GM21786 (cell line): ENCODE data around the gene GPR137.
"Not testable (repeated sequence)": the region's sequence is repeated elsewhere in the genome, so short reads cannot be mapped to it uniquely, and the experiment has no call there.

Source experiments
- ATAC-seq: cut with Tn5 transposase; IDR thresholded peaks from one replicate; pipeline ENCODE4 v1.9.1; 2021; ENCODE audit not compliant: unreplicated experiment

Gene GPR137

GRCh38 chr11:64298966-64299846 lies 13.6 kb downstream of the GPR137 start:
- no peak for ATAC-seq

- no peak for ATAC-seq
Measured at GRCh38 chr11:64299847-64300648, 14.4 kb downstream of the GPR137 start, which contains the start of gene CATSPERZ. TSS of gene CATSPERZ (plus strand) at chr11:64300358. CDS start at chr11:64300411, 53 bp downstream.

- ATAC-seq: no peak
Measured at GRCh38 chr11:64303109-64304031, 17.7 kb downstream of the GPR137 start.

DNA sequence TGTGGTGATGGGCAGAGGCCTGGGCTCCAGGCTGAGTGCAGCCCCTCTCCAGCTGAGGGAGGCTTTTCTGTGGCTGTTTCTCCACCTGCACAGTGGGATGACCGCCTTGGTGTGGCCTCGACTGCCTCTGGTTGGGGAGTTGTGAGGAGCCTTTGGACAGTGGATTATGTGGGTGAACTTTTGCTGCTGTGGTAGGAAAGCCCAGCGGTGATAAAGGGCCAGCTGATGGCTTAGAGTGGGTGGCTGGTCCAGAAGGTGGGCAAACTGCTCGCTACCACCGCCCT lies 18.3 kb downstream of the GPR137 start:
- ATAC-seq: no peak

- ATAC-seq: peak; percentile 22
Measured at GRCh38 chr11:64304316-64305072, 18.8 kb downstream of the GPR137 start.

DNA sequence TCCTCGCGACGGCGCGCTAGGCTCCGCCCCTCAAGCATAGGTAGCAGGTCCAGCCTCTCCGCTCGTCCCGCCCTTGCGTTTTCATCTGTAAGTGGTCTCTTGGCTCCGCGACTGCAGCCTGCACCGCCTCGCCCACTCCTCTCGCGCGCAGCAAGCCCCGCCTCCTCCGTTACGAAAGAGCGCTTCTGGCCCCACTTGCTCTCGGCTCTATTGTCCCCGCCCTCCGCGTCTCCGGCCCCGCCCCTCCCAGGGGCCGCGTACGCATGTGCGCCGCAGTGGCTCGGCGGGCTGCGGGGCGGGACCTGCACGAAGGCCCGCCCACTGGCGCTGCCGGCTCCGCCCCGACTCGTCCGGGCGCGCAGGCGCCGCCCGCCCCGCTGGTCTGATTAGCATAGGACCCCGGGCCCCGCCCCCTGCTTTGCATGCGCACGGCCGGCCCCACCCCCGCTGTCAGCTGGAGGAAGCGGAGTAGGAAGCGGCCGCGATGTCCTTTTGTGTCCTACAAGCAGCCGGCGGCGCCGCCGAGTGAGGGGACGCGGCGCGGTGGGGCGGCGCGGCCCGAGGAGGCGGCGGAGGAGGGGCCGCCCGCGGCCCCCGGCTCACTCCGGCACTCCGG lies 19.5 kb downstream of the GPR137 start, which contains the start of gene ESRRA:
Gene ESRRA, plus strand, starts transcription at position 450 of the 616 bp plus-strand sequence. CDS start 1,656 bp downstream, outside the sequence.
- peak; percentile 63 for ATAC-seq

DNA sequence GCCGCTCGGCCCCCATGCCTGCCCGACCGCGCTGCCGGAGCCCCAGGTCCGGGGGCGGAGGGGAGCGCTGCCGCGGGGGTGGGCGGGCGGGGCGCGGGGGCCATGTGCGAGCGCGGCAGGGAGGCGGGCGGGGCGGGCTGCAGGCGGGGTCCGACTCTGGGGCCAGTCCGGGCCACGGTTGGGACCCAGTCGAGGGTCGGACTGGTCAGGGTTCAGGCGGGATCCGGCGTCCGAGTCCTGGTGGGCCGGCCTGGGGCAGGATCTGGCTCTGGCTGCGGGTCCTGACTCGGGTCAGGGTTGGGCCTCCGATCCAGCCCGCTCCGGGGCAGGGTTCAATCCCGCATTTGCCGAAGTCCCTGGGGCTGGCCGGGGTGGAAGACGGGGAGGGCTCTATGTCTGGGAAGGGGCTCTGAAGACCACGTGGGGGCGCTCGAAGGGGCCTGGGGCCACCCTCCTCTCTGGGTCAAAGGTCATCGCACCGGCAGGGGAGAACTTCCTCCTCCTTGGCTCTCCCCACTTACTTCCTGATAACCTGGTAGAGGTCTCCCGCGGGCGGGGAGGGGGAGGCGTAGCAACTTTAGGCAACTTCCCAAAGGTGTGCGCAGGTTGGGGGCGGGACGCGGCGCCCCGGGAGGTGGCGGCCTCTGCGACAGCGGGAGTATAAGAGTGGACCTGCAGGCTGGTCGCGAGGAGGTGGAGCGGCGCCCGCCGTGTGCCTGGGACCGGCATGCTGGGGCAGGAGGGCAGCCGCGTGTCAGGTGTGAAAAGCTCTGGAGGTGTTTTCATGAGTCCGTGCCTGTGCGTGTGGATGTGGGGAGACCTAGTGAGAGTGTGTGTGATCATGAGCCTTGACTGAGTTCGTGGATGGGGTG lies 20.3 kb downstream of the GPR137 start:
- ATAC-seq: peak; percentile 28

- ATAC-seq: no peak
Measured at GRCh38 chr11:64306563-64306875, 20.9 kb downstream of the GPR137 start.

- no peak for ATAC-seq
Measured at GRCh38 chr11:64306876-64307622, 21.4 kb downstream of the GPR137 start.

DNA sequence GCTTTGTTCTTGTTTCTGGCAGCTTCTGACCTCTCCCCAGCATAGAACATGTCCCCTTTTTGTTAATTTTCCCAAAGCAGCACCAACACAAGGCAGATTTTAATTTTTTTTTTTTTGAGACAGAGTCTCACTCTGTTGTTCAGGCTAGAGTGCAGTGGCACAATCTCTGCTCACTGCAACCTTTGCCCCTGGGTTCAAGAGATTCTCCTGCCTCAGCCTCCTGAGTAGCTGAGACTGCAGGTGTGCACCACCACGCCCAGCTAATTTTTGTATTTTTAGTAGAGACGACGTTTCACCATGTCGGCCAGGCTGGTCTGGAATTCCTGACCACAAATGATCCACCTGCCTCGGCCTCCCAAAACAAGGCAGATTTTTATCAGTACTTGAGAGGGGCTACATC lies 22.1 kb downstream of the GPR137 start:
- not testable (repeated sequence) for ATAC-seq

DNA sequence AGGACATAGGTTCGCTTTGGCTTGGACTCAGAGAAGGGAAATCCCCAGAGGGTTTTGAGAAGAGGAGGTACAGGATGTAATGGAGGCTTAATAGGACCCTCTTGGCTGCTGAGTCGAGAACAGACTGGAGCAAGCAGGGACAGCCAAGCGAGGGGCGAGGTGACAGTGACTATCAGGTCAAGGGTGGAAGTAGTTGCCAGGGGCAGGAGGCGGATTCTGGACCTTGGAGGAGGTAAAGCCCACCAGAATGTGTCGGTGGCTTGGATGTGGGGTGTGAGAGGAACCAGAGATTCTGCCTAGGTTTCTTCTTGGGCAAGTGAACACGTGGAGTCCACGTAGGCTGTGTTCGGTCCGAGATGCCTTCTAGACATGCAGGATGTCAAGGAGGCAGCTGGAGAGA lies 27.3 kb downstream of the GPR137 start:
- ATAC-seq: no peak

DNA sequence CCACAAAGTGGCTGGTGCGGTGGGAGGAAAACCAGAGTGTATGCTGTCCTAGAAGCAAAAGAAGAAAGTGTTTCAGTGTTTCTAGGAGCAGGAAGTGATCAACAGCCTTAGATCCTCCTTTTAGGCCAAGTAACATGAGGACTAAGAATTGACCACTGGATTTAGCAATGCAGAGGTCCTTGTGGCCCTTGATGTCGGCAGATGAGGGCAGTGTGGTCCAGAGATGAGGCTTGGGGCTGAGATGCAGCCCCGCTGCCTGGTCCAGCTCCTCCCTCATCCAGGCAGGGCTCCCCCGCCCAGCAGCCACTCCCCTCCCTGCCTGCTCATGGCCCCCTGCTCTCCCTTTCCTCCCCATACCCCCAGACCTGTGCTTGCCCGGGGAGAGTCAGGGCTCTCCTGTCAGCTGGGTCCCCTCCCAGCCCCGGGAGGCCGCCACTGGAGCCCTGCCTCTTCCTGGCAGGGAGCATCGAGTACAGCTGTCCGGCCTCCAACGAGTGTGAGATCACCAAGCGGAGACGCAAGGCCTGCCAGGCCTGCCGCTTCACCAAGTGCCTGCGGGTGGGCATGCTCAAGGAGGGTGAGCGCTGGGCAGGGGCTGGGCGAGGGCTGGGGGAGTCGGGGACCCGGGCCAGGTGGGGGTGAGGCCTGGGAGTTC lies 28.0 kb downstream of the GPR137 start:
- ATAC-seq: no peak

- ATAC-seq: no peak
Measured at GRCh38 chr11:64314146-64314804, 28.6 kb downstream of the GPR137 start.

DNA sequence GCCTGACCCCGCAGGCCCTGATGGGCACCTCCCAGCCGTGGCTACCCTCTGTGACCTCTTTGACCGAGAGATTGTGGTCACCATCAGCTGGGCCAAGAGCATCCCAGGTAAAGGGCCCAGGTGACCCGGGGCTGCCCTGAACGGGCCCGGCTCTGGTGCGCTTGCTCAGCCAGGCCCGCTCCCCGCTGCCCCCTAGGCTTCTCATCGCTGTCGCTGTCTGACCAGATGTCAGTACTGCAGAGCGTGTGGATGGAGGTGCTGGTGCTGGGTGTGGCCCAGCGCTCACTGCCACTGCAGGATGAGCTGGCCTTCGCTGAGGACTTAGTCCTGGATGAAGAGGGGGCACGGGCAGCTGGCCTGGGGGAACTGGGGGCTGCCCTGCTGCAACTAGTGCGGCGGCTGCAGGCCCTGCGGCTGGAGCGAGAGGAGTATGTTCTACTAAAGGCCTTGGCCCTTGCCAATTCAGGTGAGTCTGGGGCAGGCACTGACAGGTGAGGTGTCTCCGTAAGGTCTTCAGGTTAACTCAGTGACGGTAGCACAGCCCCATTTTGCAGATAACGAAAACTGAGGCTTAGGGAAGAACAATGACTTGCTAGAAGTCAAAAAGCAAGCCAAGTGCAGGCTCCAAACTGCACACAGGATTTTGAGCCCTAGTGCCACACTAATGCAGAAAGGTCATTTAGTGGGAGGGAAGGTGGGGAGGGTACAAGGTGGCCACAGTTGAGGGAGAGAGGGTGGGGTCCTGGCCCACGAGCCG lies 29.3 kb downstream of the GPR137 start:
- ATAC-seq: no peak

GRCh38 chr11:64315667-64316526 lies 30.2 kb downstream of the GPR137 start:
- not testable (repeated sequence) for ATAC-seq
